Measurements from ENCODE around the gene FUCA1. TPM values are rescaled to one million over a fixed set of nuclear protein-coding genes. Genes with fewer than 3 reads are reported as not detected.
A peak's percentile ranks its signal among the peaks of the same experiment; 100 is the strongest.

Gene FUCA1
- polyA plus RNA-seq, 3 donors, result 24.2 to 97.7 (median 96.6) TPM

DNA sequence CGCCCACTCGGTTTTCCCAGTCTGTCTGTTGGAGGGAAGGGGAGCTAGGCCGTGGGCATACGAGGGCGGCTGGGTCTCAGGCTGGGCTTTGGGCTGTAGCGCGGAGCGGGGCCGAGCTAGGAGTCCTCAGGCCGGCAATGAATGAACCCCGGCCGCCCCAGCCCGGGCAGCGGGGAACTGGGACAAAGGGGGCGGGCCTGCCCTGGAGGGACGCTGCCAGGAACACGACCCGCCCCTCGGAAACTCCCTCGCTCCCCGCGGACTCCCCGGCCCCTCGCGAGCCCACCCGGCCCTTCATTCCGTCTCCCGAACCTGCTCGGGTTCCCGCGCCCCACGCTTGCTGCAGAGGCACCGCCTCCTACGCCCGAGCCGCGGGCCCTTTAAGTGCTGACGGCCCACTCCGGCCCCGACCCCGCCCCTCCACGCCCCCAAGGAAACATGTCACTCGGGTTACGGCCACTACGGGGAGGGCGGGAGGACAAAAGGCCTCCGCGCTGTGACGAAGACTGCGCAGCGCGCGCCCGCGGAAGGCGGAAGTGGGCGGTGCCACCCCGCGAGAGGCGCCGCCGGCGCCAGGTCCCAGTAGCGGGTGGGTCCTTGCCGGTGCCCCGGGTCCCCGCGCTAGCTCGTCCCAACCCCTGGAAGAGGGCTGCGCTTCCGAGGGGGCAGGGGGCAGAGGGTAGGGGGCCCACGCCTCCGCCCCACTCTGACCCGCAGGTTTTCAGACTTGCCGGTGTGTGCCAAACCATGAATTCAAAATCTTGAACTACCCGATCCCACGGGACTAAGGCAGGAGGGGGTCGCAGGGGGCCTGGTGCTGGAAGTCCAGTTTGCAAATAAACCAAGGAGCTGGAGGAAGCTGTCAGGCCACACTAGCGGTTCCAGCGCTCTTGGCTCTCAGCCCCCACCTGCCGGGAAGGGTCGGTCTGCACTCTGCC, 67.4 kb downstream of the FUCA1 start, which contains the start of gene GALE:
Gene GALE, minus strand, starts transcription at position 355 of the 938 bp plus-strand sequence. CDS start 1,747 bp downstream, outside the sequence.
- peak within 1 kb of the TSS; percentile 87 for H2AFZ ChIP-seq (ENCODE audit: insufficient read depth, low read depth, low read length, poor library complexity, severe bottlenecking)
- peak; percentile 92 to 97 (median 95) for DNase-seq
- peak within 1 kb of the TSS; percentile 94 for H3K9ac ChIP-seq (ENCODE audit: insufficient read depth, low read length, poor library complexity, severe bottlenecking)
- WGBS (ENCODE audit: insufficient coverage), result under 1% methylated on average over 74 of the region's 82 CpGs
- H3K27ac Mint-ChIP-seq, result peak within 1 kb of the TSS; percentile 91 to 97 (median 93)
- peak within 1 kb of the TSS; percentile 67 to 97 for H3K27ac ChIP-seq (ENCODE audit: low read depth in 1 of 2, low read length in 2 of 2)
- TF ChIP-seq, protein P1, sequence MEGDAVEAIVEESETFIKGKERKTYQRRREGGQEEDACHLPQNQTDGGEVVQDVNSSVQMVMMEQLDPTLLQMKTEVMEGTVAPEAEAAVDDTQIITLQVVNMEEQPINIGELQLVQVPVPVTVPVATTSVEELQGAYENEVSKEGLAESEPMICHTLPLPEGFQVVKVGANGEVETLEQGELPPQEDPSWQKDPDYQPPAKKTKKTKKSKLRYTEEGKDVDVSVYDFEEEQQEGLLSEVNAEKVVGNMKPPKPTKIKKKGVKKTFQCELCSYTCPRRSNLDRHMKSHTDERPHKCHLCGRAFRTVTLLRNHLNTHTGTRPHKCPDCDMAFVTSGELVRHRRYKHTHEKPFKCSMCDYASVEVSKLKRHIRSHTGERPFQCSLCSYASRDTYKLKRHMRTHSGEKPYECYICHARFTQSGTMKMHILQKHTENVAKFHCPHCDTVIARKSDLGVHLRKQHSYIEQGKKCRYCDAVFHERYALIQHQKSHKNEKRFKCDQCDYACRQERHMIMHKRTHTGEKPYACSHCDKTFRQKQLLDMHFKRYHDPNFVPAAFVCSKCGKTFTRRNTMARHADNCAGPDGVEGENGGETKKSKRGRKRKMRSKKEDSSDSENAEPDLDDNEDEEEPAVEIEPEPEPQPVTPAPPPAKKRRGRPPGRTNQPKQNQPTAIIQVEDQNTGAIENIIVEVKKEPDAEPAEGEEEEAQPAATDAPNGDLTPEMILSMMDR (IDR thresholded peaks at IDR 0.05), result no peak
- H3K4me3 ChIP-seq (replicated peaks in 1 of 3; ENCODE audit: low read depth in 2 of 3, low read length in 3 of 3), result peak within 1 kb of the TSS; percentile 62 to 88 (median 85)
- peaks cover 48% of the 10 kb centered on the region for H3K4me1 Mint-ChIP-seq
- H3K36me3 Mint-ChIP-seq, result peaks cover 43 to 59% of the 10 kb centered on the region in 2 donors
- peak within 1 kb of the TSS; percentile 98 for H3K4me2 ChIP-seq (replicated peaks; ENCODE audit: extremely low read depth, low read length, poor library complexity, severe bottlenecking)
- peaks cover 43 to 52% of the 10 kb centered on the region in 2 donors for H3K4me1 ChIP-seq (ENCODE audit: control insufficient read depth in 1 of 2, insufficient read depth in 2 of 2, low read length in 2 of 2)
- H3K27me3 Mint-ChIP-seq (ENCODE audit: low read depth in 3 of 3), result peaks cover 0 to 3% (median 3%) of the 10 kb centered on the region in 3 donors
- H3K4me3 Mint-ChIP-seq, result peak within 1 kb of the TSS; percentile 89 to 95
- H3K9me3 ChIP-seq (replicated peaks in 1 of 2; ENCODE audit: control insufficient read depth in 1 of 2, insufficient read depth in 1 of 2, low read length in 2 of 2), result no peaks in the 10 kb centered on the region
- H3K36me3 ChIP-seq (replicated peaks in 1 of 2; ENCODE audit: control insufficient read depth in 1 of 2, insufficient read depth in 2 of 2, low read length in 2 of 2), result peaks cover 17 to 57% of the 10 kb centered on the region in 2 donors
- H3K27me3 ChIP-seq (ENCODE audit: control insufficient read depth in 2 of 2, insufficient read depth in 2 of 2, low read length in 2 of 2), result no peaks in the 10 kb centered on the region
- intact Hi-C loops (cut with micrococcal nuclease), result loop anchor here (2.0 to 10.0 kb wide), 2 partner anchors 22 to 114 kb away; partner anchors contain the start of genes CNR2 (in 1 of the 2) and PITHD1 (in 1 of the 2)
- peaks cover 5% of the 10 kb centered on the region for H3K79me2 ChIP-seq (ENCODE audit: insufficient read depth, low read length)
- no peaks in the 10 kb centered on the region for H3K9me3 Mint-ChIP-seq
- H4K20me1 ChIP-seq (ENCODE audit: insufficient read depth, low read length), result no peaks in the 10 kb centered on the region

Measured in CD14-positive monocyte (primary cell).